Fibroblast of skin of back (primary cell): ENCODE results near the gene DNM2.

Source experiments
- DNase-seq: peaks from one replicate; pipeline ENCODE4 v3.0.0-alpha.2; 2013

Gene DNM2

GRCh38 chr19:10691178-10691881 lies 26.5 kb upstream of the DNM2 start:
- DNase-seq: no peak

DNA sequence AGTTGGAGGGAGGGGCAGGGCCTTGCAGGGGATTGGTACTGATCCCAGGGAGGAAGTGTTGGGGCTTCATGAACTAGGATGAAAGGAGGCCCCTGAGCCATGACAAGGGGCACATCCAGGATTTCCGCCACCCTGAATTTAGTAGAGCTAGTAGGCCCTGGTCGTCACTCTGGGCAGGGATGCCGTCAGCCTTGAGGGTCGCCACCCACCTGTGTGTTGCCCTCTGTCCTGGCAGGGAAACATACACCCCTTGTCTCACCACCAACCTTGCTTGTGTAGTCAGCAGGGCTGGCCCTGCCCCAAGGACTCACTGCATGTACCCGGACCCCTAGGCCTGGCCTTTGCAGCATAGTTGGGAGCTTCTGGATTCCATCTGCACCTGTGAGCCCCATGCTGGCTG lies 26.0 kb upstream of the DNM2 start:
- no peak for DNase-seq

GRCh38 chr19:10692673-10693264 lies 25.1 kb upstream of the DNM2 start:
- no peak for DNase-seq

DNA sequence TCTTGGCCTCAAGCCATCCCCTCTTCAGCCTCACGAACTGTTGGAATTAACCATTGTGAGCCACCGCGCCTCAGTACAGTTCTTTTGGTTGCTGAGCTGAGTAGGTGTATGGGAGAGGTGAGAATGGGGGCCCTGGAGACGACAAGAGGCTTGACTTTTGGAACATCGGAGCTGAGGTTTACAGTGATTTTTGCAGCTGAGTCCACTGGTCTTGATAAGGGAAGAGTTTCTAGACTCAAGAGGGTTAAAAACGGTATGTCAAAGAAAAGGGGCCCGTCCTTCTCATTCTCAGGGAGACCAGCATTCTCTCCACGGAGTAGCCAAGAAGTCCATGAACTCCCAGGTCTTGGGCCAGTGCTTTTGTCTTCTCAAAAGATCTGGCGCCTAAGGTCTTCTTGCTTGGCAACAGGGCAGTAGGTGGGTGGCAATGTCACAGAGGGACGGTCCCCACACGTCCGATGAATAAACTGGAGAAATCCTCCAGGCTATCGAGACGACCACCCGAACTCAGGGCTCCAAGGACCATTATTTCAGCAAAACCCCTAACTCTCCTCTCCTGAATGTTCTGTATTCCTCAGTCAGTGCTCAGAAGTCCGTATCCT lies 23.1 kb upstream of the DNM2 start:
- no peak for DNase-seq

DNA sequence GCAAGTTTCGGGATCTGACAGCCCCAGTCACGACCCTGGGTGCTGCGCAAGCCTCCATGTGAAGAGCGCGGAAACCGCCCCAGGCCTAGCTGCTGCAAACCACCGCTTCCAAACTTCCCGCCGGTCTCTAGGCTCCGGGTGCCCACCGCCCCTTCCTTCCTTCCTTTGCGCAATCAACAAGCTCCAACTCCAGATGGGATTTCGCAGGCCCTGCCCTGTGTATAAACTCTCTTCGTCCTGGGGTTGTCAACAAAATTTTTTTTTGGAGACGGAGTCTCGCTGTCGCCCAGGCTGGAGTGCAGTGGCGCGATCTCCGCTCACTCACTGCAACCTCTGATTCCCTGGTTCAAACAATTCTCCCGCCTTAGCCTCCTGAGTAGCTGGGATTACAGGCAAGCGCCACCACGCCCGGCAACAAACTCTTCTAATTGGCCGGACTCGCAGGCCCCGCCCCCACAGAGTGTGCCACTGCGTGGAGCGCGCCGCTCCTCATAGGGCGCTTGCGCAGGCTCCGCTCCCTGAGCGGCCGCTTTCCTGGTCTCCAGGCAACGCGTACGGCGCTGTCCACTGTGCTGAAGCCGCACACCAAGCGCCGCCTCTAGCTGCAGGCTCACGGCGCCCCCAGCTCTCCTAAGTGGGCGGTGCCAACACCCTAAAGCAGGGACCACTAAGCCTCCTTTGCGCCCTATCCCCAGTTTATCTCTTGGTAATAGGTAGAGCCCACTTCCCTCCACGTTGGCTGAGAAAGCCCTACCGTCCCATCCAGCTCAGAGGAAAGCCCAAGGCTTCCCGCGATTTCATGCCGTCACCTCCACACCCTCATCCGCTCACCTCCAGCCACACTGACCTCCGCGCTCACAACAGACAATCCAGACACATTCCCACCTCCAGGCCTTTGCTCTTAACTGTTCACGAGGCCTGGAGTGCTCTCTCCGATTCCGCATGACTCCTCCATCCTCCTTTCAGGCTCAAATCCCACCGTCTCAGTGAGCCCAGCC lies 22.2 kb upstream of the DNM2 start:
- DNase-seq: peak; percentile 93

DNA sequence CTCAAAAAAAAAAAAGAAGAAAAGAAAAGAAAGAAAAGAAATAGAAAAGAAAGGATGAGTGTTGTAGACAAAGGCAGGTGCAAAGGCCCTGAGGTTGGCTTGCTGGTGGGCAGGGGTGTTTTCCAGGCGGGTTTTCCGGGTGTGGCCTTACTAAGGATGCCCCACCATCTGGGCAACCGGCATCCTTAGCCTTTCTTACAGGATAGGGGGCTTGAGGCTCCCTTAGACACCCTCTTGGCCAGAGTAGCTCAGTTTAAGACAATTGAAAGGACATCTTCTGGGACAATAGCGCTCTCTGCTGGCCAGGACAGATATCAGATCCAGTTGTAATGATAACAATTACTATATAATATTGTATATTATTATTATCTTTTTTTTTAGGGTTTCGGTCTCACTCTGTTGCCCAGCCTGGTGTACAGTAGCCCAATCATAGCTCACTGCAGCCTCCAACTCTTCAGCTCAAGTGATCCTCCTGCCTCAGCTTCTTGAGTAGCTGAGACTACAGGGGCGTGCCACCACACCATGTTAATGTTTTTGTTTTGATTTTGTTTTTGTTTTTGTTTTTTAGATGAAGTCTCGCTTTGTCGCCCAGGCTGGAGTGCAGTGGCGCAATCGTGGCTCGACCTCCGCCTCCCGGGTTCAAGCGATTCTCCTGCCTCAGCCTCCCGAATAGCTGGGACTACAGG lies 18.1 kb upstream of the DNM2 start:
- DNase-seq: peak; percentile 60

DNA sequence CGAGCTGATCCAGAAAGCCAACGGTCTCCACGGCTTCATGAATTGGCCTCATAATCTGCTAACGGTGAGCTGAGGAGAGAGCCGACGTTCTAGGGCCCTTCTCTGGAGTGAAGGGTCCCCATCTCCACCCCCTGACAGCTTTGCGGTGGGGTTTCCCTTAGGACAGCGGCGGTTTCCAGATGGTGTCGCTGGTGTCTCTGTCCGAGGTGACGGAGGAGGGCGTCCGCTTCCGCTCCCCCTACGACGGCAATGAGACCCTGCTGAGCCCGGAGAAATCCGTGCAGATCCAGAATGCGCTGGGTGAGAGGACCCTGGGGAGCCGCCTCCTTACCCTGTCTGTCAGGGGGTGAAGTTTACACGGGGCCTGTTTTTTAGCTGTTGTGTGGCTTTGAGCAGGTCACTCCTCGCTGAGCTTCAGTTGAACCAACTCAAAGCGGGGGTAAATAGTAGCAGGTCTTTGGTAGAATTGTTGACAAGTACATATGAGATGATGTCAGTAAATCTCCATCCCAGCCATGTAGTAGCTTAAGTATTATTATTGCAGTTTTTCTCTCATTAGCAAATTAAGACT lies 15.8 kb upstream of the DNM2 start:
- DNase-seq: peak; percentile 25

- DNase-seq: no peak
Observed at GRCh38 chr19:10706990-10707389, 10.9 kb upstream of the DNM2 start.

DNA sequence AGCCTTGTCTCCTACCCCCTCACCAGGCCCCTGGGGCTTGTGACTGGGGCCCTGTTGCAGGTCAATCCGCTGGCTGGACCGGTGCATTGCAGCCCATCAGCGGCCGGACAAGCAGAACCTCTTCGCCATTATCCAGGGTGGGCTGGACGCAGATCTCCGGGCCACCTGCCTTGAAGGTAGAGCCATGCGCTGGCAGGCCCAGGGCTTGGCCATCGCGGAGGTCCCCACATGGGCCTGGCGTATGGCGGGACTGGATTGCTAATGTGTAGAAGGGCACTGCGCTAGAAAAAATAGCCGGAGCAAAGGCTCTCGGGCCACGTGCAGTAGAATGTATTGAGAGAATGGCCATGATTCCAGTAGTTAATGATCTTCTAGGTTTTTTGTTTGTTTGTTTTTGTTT lies 10.4 kb upstream of the DNM2 start:
- no peak for DNase-seq

DNA sequence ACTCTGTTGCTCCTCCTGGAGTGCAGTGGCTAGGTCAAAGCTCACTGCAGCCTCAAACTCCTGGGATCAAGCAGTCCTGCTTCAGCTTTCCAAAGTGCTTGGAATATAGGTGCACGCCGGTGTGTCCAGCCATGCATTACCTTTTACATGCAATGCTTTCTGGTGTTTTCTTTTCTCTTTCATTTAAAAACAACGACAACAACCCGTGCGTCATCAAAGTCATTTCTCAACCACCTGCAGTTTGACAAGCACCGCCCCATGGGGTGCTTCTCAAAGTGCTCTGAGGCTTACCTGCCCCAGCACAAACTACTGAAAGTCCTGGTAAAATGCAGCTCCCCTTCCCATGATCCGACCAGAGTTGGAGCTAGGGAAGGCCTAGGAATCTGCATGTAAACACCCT lies 9.6 kb upstream of the DNM2 start:
- DNase-seq: no peak

- no peak for DNase-seq
Observed at GRCh38 chr19:10712045-10712444, 5.8 kb upstream of the DNM2 start.

GRCh38 chr19:10712754-10713153 lies 5.1 kb upstream of the DNM2 start:
- DNase-seq: no peak

GRCh38 chr19:10713317-10713716 lies 4.6 kb upstream of the DNM2 start:
- no peak for DNase-seq

DNA sequence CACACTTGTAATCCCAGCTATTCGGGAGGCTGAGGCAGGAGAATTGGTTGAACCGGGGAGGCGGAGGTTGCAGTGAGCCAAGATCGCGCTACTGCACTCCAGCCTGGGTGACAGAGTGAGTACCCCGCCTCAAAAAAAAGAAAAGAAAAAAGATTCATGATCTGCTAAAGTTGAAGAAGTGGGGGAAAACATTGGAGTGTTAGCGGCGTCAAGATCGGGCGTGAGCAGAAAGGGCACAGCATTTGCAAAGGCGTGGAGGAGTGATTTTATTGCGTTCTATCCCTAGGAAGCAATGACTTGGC lies 874 bp upstream of the DNM2 start:
- DNase-seq: no peak

DNA sequence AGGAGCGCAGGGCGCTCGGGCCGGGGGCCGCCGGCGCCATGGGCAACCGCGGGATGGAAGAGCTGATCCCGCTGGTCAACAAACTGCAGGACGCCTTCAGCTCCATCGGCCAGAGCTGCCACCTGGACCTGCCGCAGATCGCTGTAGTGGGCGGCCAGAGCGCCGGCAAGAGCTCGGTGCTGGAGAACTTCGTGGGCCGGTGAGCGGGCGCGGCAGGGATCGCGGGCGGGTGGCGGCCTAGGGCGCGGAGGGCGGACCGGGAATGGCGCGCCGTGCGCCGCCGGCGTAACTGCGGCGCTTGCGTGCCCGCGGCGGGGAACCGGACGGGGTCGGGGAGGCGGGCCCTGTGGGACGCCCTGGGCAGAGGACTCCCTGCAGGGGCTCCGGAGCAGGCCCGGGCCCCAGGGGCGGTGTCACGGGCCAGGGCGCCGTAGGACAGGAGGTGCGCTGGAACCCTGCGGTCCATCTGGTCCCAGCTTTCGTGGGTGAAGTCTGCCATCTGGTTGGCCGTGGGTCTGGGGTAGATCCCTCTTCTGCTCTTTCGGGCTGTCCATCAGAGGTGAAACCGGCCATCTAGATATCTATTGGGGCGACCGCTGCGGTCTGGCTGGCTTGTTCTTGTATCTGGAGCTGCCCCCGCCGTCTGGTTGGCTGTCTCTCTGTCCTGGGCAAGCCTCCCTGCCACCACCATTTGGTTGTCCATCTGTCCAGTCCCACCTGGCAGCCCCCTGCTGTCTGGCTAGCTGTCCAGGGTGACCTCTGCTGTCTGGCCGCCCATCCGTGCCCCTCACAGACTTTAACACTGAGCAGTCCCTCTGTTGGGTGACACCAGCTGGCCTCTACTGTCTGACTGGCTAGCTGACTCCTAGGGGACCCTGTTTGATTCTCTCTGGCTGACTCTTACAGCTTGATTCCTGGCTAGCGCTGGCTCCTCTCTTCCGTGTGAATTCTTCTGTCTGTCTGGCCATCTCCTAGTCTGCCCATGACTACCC lies 622 bp downstream of the DNM2 start:
- peak; percentile 41 for DNase-seq

DNA sequence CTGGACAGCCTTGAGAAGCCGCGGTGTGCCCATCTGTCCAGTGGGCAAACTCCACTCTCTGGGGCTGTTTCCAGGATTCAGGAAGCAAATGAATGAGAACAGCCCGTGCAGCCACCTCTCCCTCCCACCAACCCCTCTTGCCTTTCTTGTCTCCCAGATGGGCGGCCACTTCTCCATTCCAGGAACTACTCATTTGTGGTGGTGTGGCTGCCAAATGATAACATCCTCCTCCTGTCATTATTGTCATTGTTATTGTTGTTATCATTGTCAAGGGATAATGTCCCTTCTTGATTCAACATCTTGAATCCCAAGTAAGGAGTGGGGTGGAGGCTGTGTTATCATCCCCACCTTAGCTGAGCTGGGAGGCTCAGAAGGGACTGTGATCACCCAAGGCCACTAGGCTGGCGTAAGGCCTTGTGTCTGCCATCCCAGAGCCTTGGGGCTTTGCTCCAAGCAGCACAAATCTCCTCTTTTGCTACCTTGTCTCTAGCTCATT lies 1.6 kb downstream of the DNM2 start:
- no peak for DNase-seq

DNA sequence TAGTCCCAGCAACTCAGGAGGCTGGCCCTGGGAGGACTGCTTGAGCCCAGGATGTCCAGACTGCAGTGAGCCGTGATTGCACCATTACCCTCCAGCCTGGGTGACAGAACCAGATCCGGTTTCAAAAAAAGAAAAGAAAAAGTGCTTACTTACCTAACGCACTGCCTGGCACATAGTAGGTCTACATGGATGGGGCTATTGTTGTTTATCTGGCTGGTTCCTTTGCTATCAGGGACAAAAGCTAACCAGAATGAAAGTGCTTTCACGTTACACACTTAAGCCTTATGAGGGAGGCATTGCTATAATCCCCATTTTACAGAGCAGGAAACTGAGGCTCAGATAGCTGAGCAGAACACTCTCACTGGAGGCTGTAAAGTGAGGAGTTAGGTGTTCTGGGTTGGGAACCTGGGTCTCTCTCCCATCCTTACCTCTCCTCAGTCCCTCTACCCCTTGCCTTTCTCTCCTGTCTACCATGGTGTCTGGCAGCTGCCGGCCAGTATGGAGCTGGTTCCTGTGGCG lies 2.8 kb downstream of the DNM2 start:
- no peak for DNase-seq

DNA sequence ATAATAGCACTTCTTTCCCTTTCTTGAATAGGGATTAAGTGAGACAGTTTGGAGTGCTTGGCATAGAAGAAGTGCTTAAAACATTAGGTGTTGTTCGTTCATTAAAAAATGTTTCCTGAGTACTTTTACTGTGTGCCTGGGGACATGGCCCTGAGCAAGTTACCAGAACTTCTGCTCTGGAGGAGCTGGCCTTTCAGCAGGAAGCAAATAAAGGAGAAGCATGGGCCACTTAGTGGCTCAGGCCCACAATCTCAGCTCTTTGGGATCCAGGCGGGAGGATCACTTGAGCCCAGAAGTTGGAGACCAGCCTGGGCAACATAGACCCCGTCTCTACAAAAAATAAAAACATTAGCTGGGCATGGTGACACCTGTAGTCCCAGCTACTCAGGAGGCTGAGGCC lies 5.7 kb downstream of the DNM2 start:
- no peak for DNase-seq

DNA sequence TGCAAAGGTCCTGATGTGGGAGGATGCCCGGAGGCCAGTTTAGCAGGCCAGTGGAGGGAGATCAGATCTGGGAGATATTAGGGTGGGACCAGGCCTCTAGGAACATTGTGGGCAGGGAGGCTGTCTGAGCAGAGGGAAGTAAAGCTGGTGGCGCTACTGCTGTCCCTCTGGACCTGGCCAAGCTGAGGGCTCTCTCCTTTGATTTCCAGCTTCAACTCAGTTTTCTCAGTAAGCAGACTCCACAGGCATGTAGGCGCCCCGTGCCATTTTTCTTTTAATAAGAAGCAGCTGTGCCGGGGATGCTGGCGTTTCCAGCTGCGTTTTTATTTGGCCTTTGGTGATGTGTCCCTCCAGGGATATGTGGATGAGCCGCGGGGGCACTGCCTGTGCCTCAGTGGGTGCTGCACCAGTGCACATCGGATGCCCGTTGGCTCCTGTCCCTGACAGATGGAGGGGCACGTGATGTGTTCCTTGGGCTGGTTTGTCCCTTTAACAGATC lies 6.7 kb downstream of the DNM2 start:
- DNase-seq: peak; percentile 34

- DNase-seq: no peak
Observed at GRCh38 chr19:10725415-10725814, 7.5 kb downstream of the DNM2 start.
